Panc1 (cell line): Measurements from ENCODE around the gene AGAP1. TPM values are rescaled to one million over a fixed set of nuclear protein-coding genes. Genes with fewer than 3 reads are reported as not detected.

Source experiments
- ATAC-seq: fragments of 200-7000 bp; cut with Tn5 transposase; 2 replicates; pipeline ENCODE4 v1.9.1; 2020; ENCODE audit warnings: mild to moderate bottlenecking, moderate library complexity
- BruUV-seq: library from RNA; stranded (reverse); fragments of 400-500 nt; replicated peaks from 2 replicates; lab custom pipeline; 2021; lab: Mats Ljungman, UMichigan
- CTCF ChIA-PET: fragments of 300-600 bp; sonication (Branson Sonifier 250); formaldehyde crosslinking; loops from one replicate; lab custom pipeline; 2022; ENCODE audit warnings: antibody characterized with exemption; lab: Charles Lee
- POLR2A ChIA-PET: fragments of 300-600 bp; sonication (Branson Sonifier 250); formaldehyde crosslinking; loops from one replicate; lab custom pipeline; 2022; ENCODE audit warnings: antibody characterized with exemption; lab: Charles Lee
- DNase-seq: peaks from one replicate; pipeline ENCODE4 v3.0.0-alpha.2; 2010; ENCODE audit warnings: low read depth, low spot score
- H3K27ac ChIP-seq: 2 replicates; pipeline ENCODE4 v1.5.1; 2011; ENCODE audit warnings: mild to moderate bottlenecking, low read length, inconsistent platforms
- H3K27me3 ChIP-seq: fragments of 200-500 bp; sonication (Bioruptor generic); 2 replicates; pipeline ENCODE4 v1.6.0; 2014; ENCODE audit warnings: low read length, inconsistent platforms; ENCODE audit not compliant: control insufficient read depth, insufficient read depth
- H3K36me3 ChIP-seq: fragments of 200-500 bp; sonication (Bioruptor generic); 2 replicates; pipeline ENCODE4 v1.5.1; 2014; ENCODE audit warnings: inconsistent platforms, mild to moderate bottlenecking, low read length, moderate library complexity; ENCODE audit not compliant: control insufficient read depth, insufficient read depth
- H3K4me1 ChIP-seq: 2 replicates; pipeline ENCODE4 v1.5.1; 2011; ENCODE audit warnings: inconsistent platforms, mild to moderate bottlenecking, low read length, moderate library complexity; ENCODE audit not compliant: control insufficient read depth, insufficient read depth
- H3K4me3 ChIP-seq, 2 experiments: 2 replicates each; pipeline ENCODE4 v1.5.1; 2011 to 2012; ENCODE audit warnings: low read depth in 2 of 2, low read length in 2 of 2, mild to moderate bottlenecking in 2 of 2, inconsistent platforms in 1 of 2, moderate library complexity in 1 of 2
- H3K9me3 ChIP-seq: fragments of 200-500 bp; sonication (Bioruptor generic); 2 replicates; pipeline ENCODE4 v1.5.1; 2014; ENCODE audit warnings: low read depth, mild to moderate bottlenecking, inconsistent platforms, low read length, moderate library complexity; ENCODE audit not compliant: control insufficient read depth, insufficient read depth
- CTCF ChIP-seq: fragments of 450-650 bp; IDR thresholded peaks from 2 replicates; pipeline ENCODE4 v1.5.1; 2017; ENCODE audit warnings: mild to moderate bottlenecking
- POLR2AphosphoS5 ChIP-seq: IDR thresholded peaks from 2 replicates; pipeline ENCODE4 v1.6.1; 2012; ENCODE audit warnings: mild to moderate bottlenecking, low read depth, low read length, moderate library complexity
- SIN3A ChIP-seq: IDR thresholded peaks from 2 replicates; pipeline ENCODE4 v1.6.1; 2012; ENCODE audit warnings: low read depth, mild to moderate bottlenecking, low read length, moderate library complexity, borderline replicate concordance; ENCODE audit not compliant: insufficient read depth
- TCF7L2 ChIP-seq: IDR thresholded peaks from 2 replicates; pipeline ENCODE4 v1.6.1; 2011; ENCODE audit warnings: mild to moderate bottlenecking, low read depth, low read length, inconsistent platforms
- in situ Hi-C: cut with HindIII; loops from 2 replicates; pipeline ENCODE4 v1.10.0; 2016; ENCODE audit warnings: low sequenced_read_pairs, low pct_unique_long_range_greater_than_20kb
- intact Hi-C: fragments of 100-400 bp; cut with micrococcal nuclease; formaldehyde crosslinking; loops from one replicate; pipeline ENCODE4 v1.10.0; 2022; ENCODE audit not compliant: unreplicated experiment
- total RNA-seq: library from RNA; stranded (reverse); gene quantifications from one replicate; pipeline ENCODE4 v1.2.1, GENCODE V29; 2021; ENCODE audit not compliant: unreplicated experiment
- TF ChIP-seq, protein P1 (sequence below), 2 experiments: IDR thresholded peaks; 2 replicates each; pipeline ENCODE4 v1.6.1; 2011 to 2012; ENCODE audit warnings: low read depth in 2 of 2, control low read depth in 1 of 2, low read length in 1 of 2, mild to moderate bottlenecking in 1 of 2, moderate library complexity in 1 of 2; ENCODE audit not compliant: insufficient read depth in 1 of 2

The AGAP1 gene
- total RNA-seq, 1 experiment from 2014 or later: 38.9 TPM

- ChIA-PET CTCF (no interaction called here), POLR2A (no interaction called here)
- ATAC-seq: no peak
- Histone ChIP-seq H3K4me3 (no peak overlapping the region), H3K4me1 (0 out of 2 replicates have a peak, but pooled peaks cover 2% of the 10 kb centered on the region), H3K9me3 (no peaks in the 10 kb centered on the region), H3K36me3 (no peaks in the 10 kb centered on the region), H3K27ac (no peak overlapping the region), H3K27me3 (no peaks in the 10 kb centered on the region)
- no TSS peak for BruUV-seq
- TF ChIP-seq CTCF (no peak), SIN3A (no peak), POLR2AphosphoS5 (no peak), TCF7L2 (no peak)
- TF ChIP-seq, protein P1, sequence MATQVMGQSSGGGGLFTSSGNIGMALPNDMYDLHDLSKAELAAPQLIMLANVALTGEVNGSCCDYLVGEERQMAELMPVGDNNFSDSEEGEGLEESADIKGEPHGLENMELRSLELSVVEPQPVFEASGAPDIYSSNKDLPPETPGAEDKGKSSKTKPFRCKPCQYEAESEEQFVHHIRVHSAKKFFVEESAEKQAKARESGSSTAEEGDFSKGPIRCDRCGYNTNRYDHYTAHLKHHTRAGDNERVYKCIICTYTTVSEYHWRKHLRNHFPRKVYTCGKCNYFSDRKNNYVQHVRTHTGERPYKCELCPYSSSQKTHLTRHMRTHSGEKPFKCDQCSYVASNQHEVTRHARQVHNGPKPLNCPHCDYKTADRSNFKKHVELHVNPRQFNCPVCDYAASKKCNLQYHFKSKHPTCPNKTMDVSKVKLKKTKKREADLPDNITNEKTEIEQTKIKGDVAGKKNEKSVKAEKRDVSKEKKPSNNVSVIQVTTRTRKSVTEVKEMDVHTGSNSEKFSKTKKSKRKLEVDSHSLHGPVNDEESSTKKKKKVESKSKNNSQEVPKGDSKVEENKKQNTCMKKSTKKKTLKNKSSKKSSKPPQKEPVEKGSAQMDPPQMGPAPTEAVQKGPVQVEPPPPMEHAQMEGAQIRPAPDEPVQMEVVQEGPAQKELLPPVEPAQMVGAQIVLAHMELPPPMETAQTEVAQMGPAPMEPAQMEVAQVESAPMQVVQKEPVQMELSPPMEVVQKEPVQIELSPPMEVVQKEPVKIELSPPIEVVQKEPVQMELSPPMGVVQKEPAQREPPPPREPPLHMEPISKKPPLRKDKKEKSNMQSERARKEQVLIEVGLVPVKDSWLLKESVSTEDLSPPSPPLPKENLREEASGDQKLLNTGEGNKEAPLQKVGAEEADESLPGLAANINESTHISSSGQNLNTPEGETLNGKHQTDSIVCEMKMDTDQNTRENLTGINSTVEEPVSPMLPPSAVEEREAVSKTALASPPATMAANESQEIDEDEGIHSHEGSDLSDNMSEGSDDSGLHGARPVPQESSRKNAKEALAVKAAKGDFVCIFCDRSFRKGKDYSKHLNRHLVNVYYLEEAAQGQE (IDR thresholded peaks at IDR 0.05; ENCODE audit: insufficient read depth in 1 of 2, low read depth in 2 of 2, low read length in 1 of 2): no peak
- in situ Hi-C loops (no loop called here), intact Hi-C loops (no loop called here)
- DNase-seq: no peak
Observed at GRCh38 chr2:236121546-236121945, 627.7 kb downstream of the AGAP1 start.

- ChIA-PET CTCF (no interaction called here), POLR2A (no interaction called here)
- in situ Hi-C loops: no loop called here
- intact Hi-C loops: no loop called here
- no peak for DNase-seq
- ATAC-seq: no peak
- H3K27me3 ChIP-seq: no peaks in the 10 kb centered on the region
- TF ChIP-seq SIN3A (no peak), POLR2AphosphoS5 (no peak), TCF7L2 (no peak), CTCF (no peak)
- TF ChIP-seq, protein P1 (IDR thresholded peaks at IDR 0.05; ENCODE audit: insufficient read depth in 1 of 2, low read depth in 2 of 2, low read length in 1 of 2): no peak
- no TSS peak for BruUV-seq
- no peaks in the 10 kb centered on the region for H3K9me3 ChIP-seq
- 0 out of 2 replicates have a peak, but pooled peaks cover 2% of the 10 kb centered on the region for H3K4me1 ChIP-seq
- no peak overlapping the region for H3K27ac ChIP-seq
- H3K4me3 ChIP-seq: no peak overlapping the region
- no peaks in the 10 kb centered on the region for H3K36me3 ChIP-seq
Observed at GRCh38 chr2:236122236-236122635, 628.4 kb downstream of the AGAP1 start.
